Trophoblast cell (in vitro differentiated cells and primary cell): Measurements from ENCODE around the gene DRAP1.

ENCODE experiments used
- DNase-seq, 2 donors: peaks; one replicate each; pipeline ENCODE4 v3.0.0-alpha.2; 2016
- H2AFZ ChIP-seq: 2 replicates; pipeline ENCODE4 v1.6.1; 2013; ENCODE audit warnings: low read length, moderate library complexity, mild to moderate bottlenecking; ENCODE audit not compliant: insufficient read depth, poor library complexity
- H2AK5ac ChIP-seq: 2 replicates; pipeline ENCODE4 v1.6.1; 2013; ENCODE audit warnings: mild to moderate bottlenecking, low read length
- H2BK120ac ChIP-seq: 2 replicates; pipeline ENCODE4 v1.6.1; 2013; ENCODE audit warnings: low read length, mild to moderate bottlenecking, moderate library complexity; ENCODE audit not compliant: insufficient read depth, poor library complexity
- H2BK12ac ChIP-seq: 2 replicates; pipeline ENCODE4 v1.6.1; 2013; ENCODE audit warnings: mild to moderate bottlenecking, low read length, moderate library complexity
- H2BK5ac ChIP-seq: 2 replicates; pipeline ENCODE4 v1.6.1; 2013; ENCODE audit warnings: low read length, low read depth, moderate library complexity, mild to moderate bottlenecking; ENCODE audit not compliant: poor library complexity
- H3K14ac ChIP-seq: 2 replicates; pipeline ENCODE4 v1.6.1; 2013; ENCODE audit warnings: mild to moderate bottlenecking, low read length
- H3K18ac ChIP-seq: 2 replicates; pipeline ENCODE4 v1.6.1; 2013; ENCODE audit warnings: mild to moderate bottlenecking, low read length
- H3K23ac ChIP-seq: 2 replicates; pipeline ENCODE4 v1.6.1; 2013; ENCODE audit warnings: low read length
- H3K27ac ChIP-seq: 2 replicates; pipeline ENCODE4 v1.5.1; 2013; ENCODE audit warnings: low read depth, mild to moderate bottlenecking, inconsistent platforms, low read length, moderate library complexity
- H3K27me3 ChIP-seq: 2 replicates; pipeline ENCODE4 v1.6.1; 2013; ENCODE audit warnings: inconsistent platforms, mild to moderate bottlenecking, low read length, moderate library complexity; ENCODE audit not compliant: insufficient read depth
- H3K36me3 ChIP-seq, 2 experiments: 1 replicate in 1 of 2; 2 replicates in 1 of 2; pipeline ENCODE4 v1.6.1; 2013; ENCODE audit warnings: low read length in 2 of 2, mild to moderate bottlenecking in 2 of 2, moderate library complexity in 1 of 2; ENCODE audit not compliant: insufficient read depth in 2 of 2, control insufficient read depth in 1 of 2
- H3K4ac ChIP-seq: 2 replicates; pipeline ENCODE4 v1.6.1; 2013; ENCODE audit warnings: low read depth, mild to moderate bottlenecking, low read length, moderate library complexity
- H3K4me1 ChIP-seq, 2 experiments: 1 replicate in 1 of 2; 2 replicates in 1 of 2; pipeline ENCODE4 v1.6.1; 2013; ENCODE audit warnings: low read length in 2 of 2, mild to moderate bottlenecking in 2 of 2, moderate library complexity in 1 of 2; ENCODE audit not compliant: insufficient read depth in 2 of 2, control insufficient read depth in 1 of 2
- H3K4me2 ChIP-seq: 2 replicates; pipeline ENCODE4 v1.6.1; 2013; ENCODE audit warnings: inconsistent platforms, mild to moderate bottlenecking, low read length, moderate library complexity
- H3K4me3 ChIP-seq: 2 replicates; pipeline ENCODE4 v1.5.1; 2013; ENCODE audit warnings: mild to moderate bottlenecking, low read depth, low read length, inconsistent platforms
- H3K79me1 ChIP-seq: one replicate; pipeline ENCODE4 v1.6.1; 2013; ENCODE audit warnings: low read length
- H3K79me2 ChIP-seq: 2 replicates; pipeline ENCODE4 v1.6.1; 2013; ENCODE audit warnings: low read length, mild to moderate bottlenecking; ENCODE audit not compliant: control insufficient read depth, insufficient read depth, poor library complexity
- H3K9ac ChIP-seq: 2 replicates; pipeline ENCODE4 v1.6.1; 2013; ENCODE audit warnings: mild to moderate bottlenecking, low read length
- H3K9me3 ChIP-seq: 2 replicates; pipeline ENCODE4 v1.6.1; 2013; ENCODE audit warnings: low read depth, mild to moderate bottlenecking, control low read depth, inconsistent platforms, low read length; ENCODE audit not compliant: insufficient read depth
- H4K12ac ChIP-seq: 2 replicates; pipeline ENCODE4 v1.6.1; 2013; ENCODE audit warnings: low read depth, mild to moderate bottlenecking, low read length, moderate library complexity
- H4K8ac ChIP-seq: 2 replicates; pipeline ENCODE4 v1.6.1; 2013; ENCODE audit warnings: low read depth, mild to moderate bottlenecking, low read length, moderate library complexity
- H4K91ac ChIP-seq: one replicate; pipeline ENCODE4 v1.6.1; 2013; ENCODE audit warnings: low read depth, mild to moderate bottlenecking, low read length, moderate library complexity
- WGBS: extraction: QIAGEN DNeasy Blood & Tissue Kit; methylation state at CpG from one replicate; pipeline ENCODE4 v1.1.7; 2013; ENCODE audit warnings: missing lambda C conversion rate; ENCODE audit not compliant: insufficient read length, insufficient coverage; ENCODE audit errors: extremely low coverage; 5-methylcytosine and 5-hydroxymethylcytosine counted together

The DRAP1 gene

GRCh38 chr11:65886826-65887722 lies 32.2 kb upstream of the DRAP1 start:
- Histone ChIP-seq H3K23ac (no peak overlapping the region), H3K36me3 (peaks cover 43 to 44% of the 10 kb centered on the region in 2 experiments), H3K79me2 (peaks cover 11% of the 10 kb centered on the region), H3K79me1 (peaks cover 24% of the 10 kb centered on the region), H3K4ac (no peak overlapping the region), H2BK120ac (no peak overlapping the region), H4K12ac (peak overlapping the region; percentile 44), H4K8ac (peak overlapping the region; percentile 86), H4K91ac (peak overlapping the region; percentile 63), H3K4me1 (peaks cover 13 to 26% of the 10 kb centered on the region in 2 experiments), H2AK5ac (no peak overlapping the region), H3K27ac (no peak overlapping the region), H2AFZ (no peak overlapping the region), H3K9ac (no peak overlapping the region), H2BK12ac (no peak overlapping the region), H3K14ac (no peak overlapping the region), H3K4me3 (no peak overlapping the region), H3K9me3 (no peaks in the 10 kb centered on the region), H2BK5ac (no peak overlapping the region), H3K27me3 (no peaks in the 10 kb centered on the region), H3K18ac (no peak overlapping the region), H3K4me2 (peak overlapping the region; percentile 78)
- DNase-seq: no peak
- no CpG with 5 or more reads among the region's 14 CpGs for WGBS

- Histone ChIP-seq H3K9me3 (no peaks in the 10 kb centered on the region), H3K4me3 (peak overlapping the region; percentile 92)
- DNase-seq: no peak
Measured at GRCh38 chr11:65887723-65888162, 31.5 kb upstream of the DRAP1 start.

GRCh38 chr11:65888163-65888814 lies 30.9 kb upstream of the DRAP1 start, which contains the start of gene FIBP:
FIBP (minus strand) TSS chr11:65888471; CDS start chr11:65888418, 53 bp downstream.
- peaks cover 31 to 37% of the 10 kb centered on the region in 2 experiments for H3K36me3 ChIP-seq

More at GRCh38 chr11:65887723-65888162, 31.5 kb upstream of the DRAP1 start:
- Histone ChIP-seq H2BK120ac (peak overlapping the region; percentile 54), H3K4me1 (peaks cover 13 to 26% of the 10 kb centered on the region in 2 experiments), H4K8ac (peak overlapping the region; percentile 86), H3K4me2 (peak overlapping the region; percentile 78), H3K27me3 (no peaks in the 10 kb centered on the region), H2AK5ac (peak overlapping the region; percentile 14), H3K18ac (peak overlapping the region; percentile 87), H3K27ac (peak overlapping the region; percentile 74), H3K14ac (peak overlapping the region; percentile 67), H4K12ac (peak overlapping the region; percentile 4), H2AFZ (peak overlapping the region; percentile 78), H3K36me3 (peaks cover 36 to 40% of the 10 kb centered on the region in 2 experiments), H2BK5ac (no peak overlapping the region), H4K91ac (peak overlapping the region; percentile 63), H3K79me1 (peaks cover 24% of the 10 kb centered on the region), H3K23ac (no peak overlapping the region), H3K79me2 (peaks cover 11% of the 10 kb centered on the region), H3K4ac (no peak overlapping the region), H3K9ac (peak overlapping the region; percentile 29), H2BK12ac (peak overlapping the region; percentile 19)
- no CpG with 5 or more reads among the region's 23 CpGs for WGBS

More at GRCh38 chr11:65888163-65888814, 30.9 kb upstream of the DRAP1 start, which contains the start of gene FIBP:
- peaks cover 24% of the 10 kb centered on the region for H3K79me1 ChIP-seq
- H3K9me3 ChIP-seq: no peaks in the 10 kb centered on the region
- peak within 1 kb of the TSS; percentile 14 for H2AK5ac ChIP-seq
- peak within 1 kb of the TSS; percentile 73 for H2BK120ac ChIP-seq
- peaks cover 11% of the 10 kb centered on the region for H3K79me2 ChIP-seq
- peak within 1 kb of the TSS; percentile 87 for H3K18ac ChIP-seq
- peak within 1 kb of the TSS; percentile 96 for H3K4me2 ChIP-seq
- H3K4ac ChIP-seq: peak within 1 kb of the TSS; percentile 67
- H3K14ac ChIP-seq: peak within 1 kb of the TSS; percentile 93
- peak; percentile 95 to 97 for DNase-seq
- H2AFZ ChIP-seq: peak within 1 kb of the TSS; percentile 80
- H3K27ac ChIP-seq: peak within 1 kb of the TSS; percentile 76
- H4K8ac ChIP-seq: peak within 1 kb of the TSS; percentile 86
- peak within 1 kb of the TSS; percentile 90 for H4K12ac ChIP-seq
- peak within 1 kb of the TSS; percentile 86 for H3K9ac ChIP-seq
- H4K91ac ChIP-seq: peak within 1 kb of the TSS; percentile 69
- H3K23ac ChIP-seq: no peak within 1 kb of the TSS
- H3K4me3 ChIP-seq: peak within 1 kb of the TSS; percentile 92
- peak within 1 kb of the TSS; percentile 19 for H2BK12ac ChIP-seq
- H3K27me3 ChIP-seq: no peaks in the 10 kb centered on the region
- WGBS: no CpG with 5 or more reads among the region's 57 CpGs
- H2BK5ac ChIP-seq: peak within 1 kb of the TSS; percentile 34
- peaks cover 13 to 26% of the 10 kb centered on the region in 2 experiments for H3K4me1 ChIP-seq
